PC-3 (cell line): Measurements from ENCODE around the gene CDCA8. TPM values are rescaled to one million over a fixed set of nuclear protein-coding genes. Genes with fewer than 3 reads are reported as not detected.

Experiments used
- ATAC-seq: fragments of 200-7000 bp; cut with Tn5 transposase; 2 replicates; pipeline ENCODE4 v1.9.1; 2020; ENCODE audit warnings: mild to moderate bottlenecking, moderate library complexity
- BruUV-seq: library from RNA; stranded (reverse); fragments of 400-500 nt; replicated peaks from 2 replicates; lab custom pipeline; 2021; lab: Mats Ljungman, UMichigan
- CTCF ChIA-PET: fragments of 300-600 bp; sonication (Branson Sonifier 250); formaldehyde crosslinking; loops from one replicate; lab custom pipeline; 2022; ENCODE audit warnings: antibody characterized with exemption; lab: Charles Lee
- POLR2A ChIA-PET: fragments of 300-600 bp; sonication (Branson Sonifier 250); formaldehyde crosslinking; loops from one replicate; lab custom pipeline; 2022; ENCODE audit warnings: antibody characterized with exemption; ENCODE audit not compliant: unreplicated experiment; lab: Charles Lee
- DNase-seq: peaks from one replicate; pipeline ENCODE4 v3.0.0-alpha.2; 2015
- H2AFZ ChIP-seq: fragments of 300-600 bp; sonication (generic); 2 replicates; pipeline ENCODE4 v1.6.0; 2016; ENCODE audit warnings: antibody characterized with exemption, low read length
- H3F3A ChIP-seq: fragments of 300-600 bp; sonication (generic); one replicate; pipeline ENCODE4 v1.6.0; 2017; ENCODE audit warnings: antibody characterized with exemption, low read length, control low read depth, mild to moderate bottlenecking; ENCODE audit not compliant: unreplicated experiment
- H3K27ac ChIP-seq: fragments of 300-600 bp; sonication (generic); 2 replicates; pipeline ENCODE4 v1.5.1; 2016; ENCODE audit warnings: mild to moderate bottlenecking, low read length
- H3K27me3 ChIP-seq: fragments of 300-600 bp; sonication (generic); 2 replicates; pipeline ENCODE4 v1.6.1; 2016; ENCODE audit warnings: low read length, mixed read lengths
- H3K36me3 ChIP-seq: fragments of 300-600 bp; sonication (generic); 2 replicates; pipeline ENCODE4 v1.6.1; 2016; ENCODE audit warnings: low read depth, mixed run types, low read length, mixed read lengths
- H3K4me1 ChIP-seq: fragments of 300-600 bp; sonication (generic); 2 replicates; pipeline ENCODE4 v1.5.1; 2016; ENCODE audit warnings: low read length; ENCODE audit not compliant: insufficient read depth
- H3K4me2 ChIP-seq: fragments of 300-600 bp; sonication (generic); 2 replicates; pipeline ENCODE4 v1.6.0; 2016; ENCODE audit warnings: low read length
- H3K4me3 ChIP-seq: fragments of 300-600 bp; sonication (generic); 2 replicates; pipeline ENCODE4 v1.5.1; 2016; ENCODE audit warnings: mild to moderate bottlenecking, low read length, mixed read lengths
- H3K79me2 ChIP-seq: fragments of 300-600 bp; sonication (generic); 2 replicates; pipeline ENCODE4 v1.6.1; 2017; ENCODE audit warnings: low read length, mixed read lengths
- H3K9ac ChIP-seq: fragments of 300-600 bp; sonication (generic); 2 replicates; pipeline ENCODE4 v1.6.0; 2016; ENCODE audit warnings: mild to moderate bottlenecking, low read length
- H3K9me2 ChIP-seq: fragments of 300-600 bp; sonication (generic); replicated peaks from 2 replicates; pipeline ENCODE4 v1.6.1; 2016; ENCODE audit warnings: mixed run types, low read length, mixed read lengths
- H3K9me3 ChIP-seq: fragments of 300-600 bp; sonication (generic); 2 replicates; pipeline ENCODE4 v1.6.1; 2016; ENCODE audit warnings: low read length, mixed read lengths
- H4K20me1 ChIP-seq: fragments of 300-600 bp; sonication (generic); 2 replicates; pipeline ENCODE4 v1.6.1; 2016; ENCODE audit warnings: low read length, mixed read lengths
- CTCF ChIP-seq: fragments of 300-600 bp; sonication (generic); conservative IDR thresholded peaks from 2 replicates; pipeline ENCODE4 v1.5.1; 2017; ENCODE audit warnings: antibody characterized with exemption, low read depth, mild to moderate bottlenecking, low read length
- EZH2 ChIP-seq: fragments of 300-600 bp; sonication (generic); IDR thresholded peaks from one replicate; pipeline ENCODE4 v1.6.1; 2017; ENCODE audit warnings: antibody characterized with exemption, mild to moderate bottlenecking, low read length; ENCODE audit not compliant: unreplicated experiment
- EZH2phosphoT487 ChIP-seq: fragments of 300-600 bp; sonication (generic); IDR thresholded peaks from 2 replicates; pipeline ENCODE4 v1.6.1; 2018; ENCODE audit warnings: mild to moderate bottlenecking, antibody characterized with exemption, low read length, borderline replicate concordance
- intact Hi-C: fragments of 100-400 bp; cut with micrococcal nuclease; formaldehyde crosslinking; loops from 2 replicates; pipeline ENCODE4 v1.9.0; 2023
- total RNA-seq: library from RNA; depleted of rRNA; stranded (reverse); fragments of >200 nt; gene quantifications from 2 replicates; pipeline ENCODE4 v1.2.3, GENCODE V29; 2014

CDCA8 gene
- total RNA-seq, 1 experiment from 2014 or later: 31.8 TPM

- H3K27ac ChIP-seq: no peak overlapping the region
- ATAC-seq (no peak), DNase-seq (peak; percentile 9)
- no TSS peak for BruUV-seq
- no peak overlapping the region for H3K4me2 ChIP-seq
- no peaks in the 10 kb centered on the region for H3K9me2 ChIP-seq
- no peak overlapping the region for H3K9ac ChIP-seq
- no peaks in the 10 kb centered on the region for H3F3A ChIP-seq
- intact Hi-C loops: no loop called here
- no peak overlapping the region for H2AFZ ChIP-seq
- no peaks in the 10 kb centered on the region for H4K20me1 ChIP-seq
- no peak for TF ChIP-seq CTCF
- TF ChIP-seq EZH2: no peak
- no peak for TF ChIP-seq EZH2phosphoT487
- H3K4me1 ChIP-seq: no peaks in the 10 kb centered on the region
- POLR2A ChIA-PET: no interaction called here
- no peak overlapping the region for H3K4me3 ChIP-seq
- H3K27me3 ChIP-seq: no peaks in the 10 kb centered on the region
- H3K36me3 ChIP-seq: no peaks in the 10 kb centered on the region
- no peaks in the 10 kb centered on the region for H3K79me2 ChIP-seq
- H3K9me3 ChIP-seq: no peaks in the 10 kb centered on the region
- CTCF ChIA-PET: no interaction called here
Observed at GRCh38 chr1:37718901-37719571, 26.7 kb downstream of the CDCA8 start.

GRCh38 chr1:37719572-37720195 is 27.4 kb downstream of the CDCA8 start:
- no peaks in the 10 kb centered on the region for H3K4me1 ChIP-seq
- no peaks in the 10 kb centered on the region for H4K20me1 ChIP-seq
- H3K27me3 ChIP-seq: no peaks in the 10 kb centered on the region
- no peak overlapping the region for H3K4me2 ChIP-seq
- H2AFZ ChIP-seq: no peak overlapping the region
- no peaks in the 10 kb centered on the region for H3F3A ChIP-seq
- no peak overlapping the region for H3K27ac ChIP-seq
- ChIA-PET CTCF (no interaction called here), POLR2A (no interaction called here)
- DNase-seq: no peak
- no TSS peak for BruUV-seq
- no peak for ATAC-seq
- no peaks in the 10 kb centered on the region for H3K9me3 ChIP-seq
- no peak overlapping the region for H3K4me3 ChIP-seq
- no peaks in the 10 kb centered on the region for H3K79me2 ChIP-seq
- intact Hi-C loops: no loop called here
- no peaks in the 10 kb centered on the region for H3K36me3 ChIP-seq
- no peaks in the 10 kb centered on the region for H3K9me2 ChIP-seq
- TF ChIP-seq EZH2 (no peak), CTCF (no peak), EZH2phosphoT487 (no peak)
- no peak overlapping the region for H3K9ac ChIP-seq
